ENCODE results near the gene SLC38A8.

- no peak for TF ChIP-seq EP300 (IDR thresholded peaks at IDR 0.05)
- TF ChIP-seq CTCF (IDR thresholded peaks at IDR 0.05): no peak
- TF ChIP-seq POLR2A (IDR thresholded peaks at IDR 0.05): no peak
Measured at GRCh38 chr16:83964684-83965443, 77.7 kb downstream of the SLC38A8 start.
